K562 (cell line): ENCODE measurements around the gene PPP1R13B. TPM values are rescaled to one million over a fixed set of nuclear protein-coding genes. Genes with fewer than 3 reads are reported as not detected.

Source experiments
- E2F6 ChIP-seq, 2 experiments: IDR thresholded peaks; 2 replicates each; pipeline ENCODE4 v1.6.1; 2011; ENCODE audit warnings: borderline replicate concordance in 1 of 2, control low read depth in 1 of 2, low read depth in 1 of 2, low read length in 1 of 2, mild to moderate bottlenecking in 1 of 2, mixed read lengths in 1 of 2, moderate library complexity in 1 of 2; ENCODE audit not compliant: insufficient read depth in 1 of 2, insufficient read length in 1 of 2, poor library complexity in 1 of 2, severe bottlenecking in 1 of 2; ENCODE audit errors: extremely low read depth in 1 of 2
- ETV5 ChIP-seq: sonication (generic); formaldehyde crosslinking; IDR thresholded peaks from 2 replicates; pipeline ENCODE4 v1.4.0; 2020; ENCODE audit warnings: low read depth, mild to moderate bottlenecking, missing genetic modification reagents
- POLR3A ChIP-seq: IDR thresholded peaks from 2 replicates; pipeline ENCODE4 v1.6.1; 2011; ENCODE audit warnings: borderline replicate concordance, mild to moderate bottlenecking, moderate library complexity; ENCODE audit not compliant: insufficient read length, insufficient read depth; ENCODE audit errors: extremely low read depth
- STAG1 ChIP-seq: sonication (generic); formaldehyde crosslinking; IDR thresholded peaks from 2 replicates; pipeline ENCODE4 v1.5.0; 2020; ENCODE audit warnings: missing genetic modification reagents, borderline replicate concordance
- TFAP4 ChIP-seq: sonication (generic); formaldehyde crosslinking; IDR thresholded peaks from 2 replicates; pipeline ENCODE4 v1.8.0; 2022; ENCODE audit warnings: missing genetic modification reagents, mild to moderate bottlenecking, moderate library complexity, borderline replicate concordance
- ZC3H11A ChIP-seq: IDR thresholded peaks from 2 replicates; pipeline ENCODE4 v1.6.1; 2012; ENCODE audit warnings: low read depth, low read length, improper control_type of control experiment
- ZNF41 ChIP-seq: fragments of 250-450 bp; sonication (Bioruptor Pico); conservative IDR thresholded peaks from 2 replicates; pipeline ENCODE4 v1.4.0; 2020; ENCODE audit warnings: mild to moderate bottlenecking
- polyA plus RNA-seq, 8 experiments: library from polyadenylated mRNA; depleted of rRNA in 4 of 8; stranded (reverse) in 5 of 8; unstranded in 3 of 8; fragments of >200 nt; fragmentation: Nextera tagmentation in 2 of 8; fragmentation: Illumina TruSeq in 1 of 8; extraction: Ambion mirVana in 2 of 8; extraction: Trizol in 1 of 8; gene quantifications; 2 replicates each; pipeline versions ENCODE4 v1.2.1 to v1.2.3, GENCODE V29; 2011 to 2014; ENCODE audit warnings: inconsistent platforms in 1 of 8, missing spikeins in 1 of 8
- total RNA-seq, 7 experiments: library from RNA; depleted of rRNA in 6 of 7; stranded (reverse); fragments of >200 nt in 6 of 7; fragmentation: Illumina TruSeq in 2 of 7; extraction: Trizol in 2 of 7; gene quantifications; 2 replicates each; pipeline versions ENCODE4 v1.2.1 to v1.2.3, GENCODE V29; 2011 to 2021; ENCODE audit warnings: low replicate concordance in 1 of 7
- TF ChIP-seq, protein P1 (sequence below): fragments of 450-650 bp; formaldehyde crosslinking; IDR thresholded peaks from 2 replicates; pipeline ENCODE4 v1.4.0; 2020; ENCODE audit warnings: mild to moderate bottlenecking, moderate library complexity

PPP1R13B gene
- total and polyA plus RNA-seq, 9 of the 15 experiments (the other 6 are each of a cell fraction or from before 2014, with no cell fraction given), result 0.03 to 1.7 (median 0.15) TPM

DNA sequence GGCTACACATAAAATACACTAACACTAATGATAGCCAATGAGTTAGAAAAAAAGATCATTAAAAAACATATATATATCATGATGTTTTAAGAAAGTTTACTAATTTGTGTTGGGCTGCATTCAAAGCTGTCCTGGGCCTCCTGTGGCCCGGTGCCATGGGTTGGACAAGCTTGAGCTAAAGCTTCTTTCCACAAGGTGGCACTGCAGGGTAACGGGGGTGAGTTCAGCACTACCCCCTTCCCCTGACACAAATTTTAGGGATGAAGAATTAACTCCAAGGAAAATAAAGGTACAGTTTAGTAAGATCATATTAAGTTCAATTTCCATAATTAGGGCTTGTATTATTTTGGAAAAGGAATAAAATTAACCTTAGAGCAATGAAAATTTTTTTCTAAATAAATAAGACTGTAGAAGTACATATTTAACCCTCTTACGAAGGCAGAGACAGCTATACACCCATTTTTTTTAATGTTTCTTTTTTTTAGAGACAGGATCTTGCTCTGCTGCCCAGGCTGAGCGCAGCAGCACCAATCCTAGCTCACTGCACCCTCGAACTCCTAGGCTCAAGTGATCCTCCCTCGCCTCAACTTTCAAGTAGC lies 38.9 kb downstream of the PPP1R13B start (continued):
- TF ChIP-seq, protein P1, sequence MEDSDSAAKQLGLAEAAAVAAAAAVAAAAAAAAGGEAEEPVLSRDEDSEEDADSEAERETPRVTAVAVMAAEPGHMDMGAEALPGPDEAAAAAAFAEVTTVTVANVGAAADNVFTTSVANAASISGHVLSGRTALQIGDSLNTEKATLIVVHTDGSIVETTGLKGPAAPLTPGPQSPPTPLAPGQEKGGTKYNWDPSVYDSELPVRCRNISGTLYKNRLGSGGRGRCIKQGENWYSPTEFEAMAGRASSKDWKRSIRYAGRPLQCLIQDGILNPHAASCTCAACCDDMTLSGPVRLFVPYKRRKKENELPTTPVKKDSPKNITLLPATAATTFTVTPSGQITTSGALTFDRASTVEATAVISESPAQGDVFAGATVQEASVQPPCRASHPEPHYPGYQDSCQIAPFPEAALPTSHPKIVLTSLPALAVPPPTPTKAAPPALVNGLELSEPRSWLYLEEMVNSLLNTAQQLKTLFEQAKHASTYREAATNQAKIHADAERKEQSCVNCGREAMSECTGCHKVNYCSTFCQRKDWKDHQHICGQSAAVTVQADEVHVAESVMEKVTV, result peak; percentile 58; the same call in 1 of the 2 replicates
- no peak for TF ChIP-seq TFAP4 (CRISPR knock-in tag)
- peak; percentile 39; the same call in 1 of the 2 replicates for TF ChIP-seq STAG1 (CRISPR knock-in tag)
- no peak for TF ChIP-seq ZC3H11A
- TF ChIP-seq ZNF41, result no peak
- no peak for TF ChIP-seq E2F6 (IDR thresholded peaks at IDR 0.05; ENCODE audit: borderline replicate concordance in 1 of 2, extremely low read depth in 1 of 2, insufficient read depth in 1 of 2, insufficient read length in 1 of 2, low read depth in 1 of 2, low read length in 1 of 2, poor library complexity in 1 of 2, severe bottlenecking in 1 of 2)
- TF ChIP-seq POLR3A, result no peak
- TF ChIP-seq ETV5 (CRISPR knock-in tag), result no peak
- TF ChIP-seq, all 486 proteins: peak for 7
